Measurements from ENCODE around the gene AZU1.
"Not testable (repeated sequence)": the region's sequence is repeated elsewhere in the genome, so short reads cannot be mapped to it uniquely, and the experiment has no call there.

AZU1 gene

DNA sequence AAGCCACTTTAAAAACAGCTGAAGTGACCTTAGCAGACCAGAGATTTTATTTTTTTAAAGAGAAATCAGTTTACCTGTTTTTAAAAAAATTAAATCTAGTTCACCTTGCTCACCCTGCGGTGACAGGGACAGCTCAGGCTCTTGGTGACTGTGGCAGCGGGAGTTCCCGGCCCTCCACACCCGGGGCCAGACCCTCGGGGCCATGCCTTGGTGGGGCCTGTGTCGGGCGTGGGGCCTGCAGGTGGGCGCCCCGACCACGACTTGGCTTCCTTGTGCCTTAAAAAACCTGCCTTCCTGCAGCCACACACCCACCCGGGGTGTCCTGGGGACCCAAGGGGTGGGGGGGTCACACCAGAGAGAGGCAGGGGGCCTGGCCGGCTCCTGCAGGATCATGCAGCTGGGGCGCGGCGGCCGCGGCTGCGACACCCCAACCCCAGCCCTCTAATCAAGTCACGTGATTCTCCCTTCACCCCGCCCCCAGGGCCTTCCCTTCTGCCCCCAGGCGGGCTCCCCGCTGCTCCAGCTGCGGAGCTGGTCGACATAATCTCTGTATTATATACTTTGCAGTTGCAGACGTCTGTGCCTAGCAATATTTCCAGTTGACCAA, 16.7 kb upstream of the AZU1 start:
- no peak for DNase-seq

DNA sequence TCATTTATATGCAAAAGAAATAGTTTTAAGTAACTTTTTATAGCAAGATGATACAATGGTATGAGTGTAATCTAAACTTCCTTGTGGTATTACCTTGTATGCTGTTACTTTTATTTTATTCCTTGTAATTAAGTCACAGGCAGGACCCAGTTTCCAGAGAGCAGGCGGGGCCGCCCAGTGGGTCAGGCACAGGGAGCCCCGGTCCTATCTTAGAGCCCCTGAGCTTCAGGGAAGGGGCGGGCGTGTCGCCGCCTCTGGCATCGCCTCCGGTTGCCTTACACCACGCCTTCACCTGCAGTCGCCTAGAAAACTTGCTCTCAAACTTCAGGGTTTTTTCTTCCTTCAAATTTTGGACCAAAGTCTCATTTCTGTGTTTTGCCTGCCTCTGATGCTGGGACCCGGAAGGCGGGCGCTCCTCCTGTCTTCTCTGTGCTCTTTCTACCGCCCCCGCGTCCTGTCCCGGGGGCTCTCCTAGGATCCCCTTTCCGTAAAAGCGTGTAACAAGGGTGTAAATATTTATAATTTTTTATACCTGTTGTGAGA, 16.1 kb upstream of the AZU1 start:
- DNase-seq = no peak

GRCh38 chr19:812049-812746, 15.4 kb upstream of the AZU1 start:
- DNase-seq = no peak

DNA sequence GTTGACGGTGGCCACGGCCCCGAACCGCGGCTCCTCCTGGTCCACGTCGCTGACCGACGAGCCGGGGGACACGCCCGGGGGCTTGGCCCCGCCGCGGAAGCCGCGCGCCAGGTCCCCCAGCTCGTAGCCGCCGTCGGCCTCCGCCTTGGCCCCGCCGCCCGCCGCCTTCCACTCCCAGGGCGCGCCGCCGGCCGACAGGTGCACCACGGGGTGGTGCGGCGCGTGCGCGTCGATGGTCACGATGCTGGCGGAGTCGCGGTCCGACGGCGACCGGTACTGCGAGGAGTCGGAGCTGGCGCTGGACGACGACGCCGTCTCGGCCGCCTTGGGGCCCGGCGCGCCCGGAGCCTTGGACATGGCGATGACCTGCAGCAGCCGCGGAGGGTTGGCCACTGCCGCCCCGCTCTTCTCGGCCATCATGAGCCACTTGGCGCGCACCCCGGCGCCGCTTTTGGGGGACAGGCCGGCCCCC, 14.9 kb upstream of the AZU1 start:
- no peak for DNase-seq

DNA sequence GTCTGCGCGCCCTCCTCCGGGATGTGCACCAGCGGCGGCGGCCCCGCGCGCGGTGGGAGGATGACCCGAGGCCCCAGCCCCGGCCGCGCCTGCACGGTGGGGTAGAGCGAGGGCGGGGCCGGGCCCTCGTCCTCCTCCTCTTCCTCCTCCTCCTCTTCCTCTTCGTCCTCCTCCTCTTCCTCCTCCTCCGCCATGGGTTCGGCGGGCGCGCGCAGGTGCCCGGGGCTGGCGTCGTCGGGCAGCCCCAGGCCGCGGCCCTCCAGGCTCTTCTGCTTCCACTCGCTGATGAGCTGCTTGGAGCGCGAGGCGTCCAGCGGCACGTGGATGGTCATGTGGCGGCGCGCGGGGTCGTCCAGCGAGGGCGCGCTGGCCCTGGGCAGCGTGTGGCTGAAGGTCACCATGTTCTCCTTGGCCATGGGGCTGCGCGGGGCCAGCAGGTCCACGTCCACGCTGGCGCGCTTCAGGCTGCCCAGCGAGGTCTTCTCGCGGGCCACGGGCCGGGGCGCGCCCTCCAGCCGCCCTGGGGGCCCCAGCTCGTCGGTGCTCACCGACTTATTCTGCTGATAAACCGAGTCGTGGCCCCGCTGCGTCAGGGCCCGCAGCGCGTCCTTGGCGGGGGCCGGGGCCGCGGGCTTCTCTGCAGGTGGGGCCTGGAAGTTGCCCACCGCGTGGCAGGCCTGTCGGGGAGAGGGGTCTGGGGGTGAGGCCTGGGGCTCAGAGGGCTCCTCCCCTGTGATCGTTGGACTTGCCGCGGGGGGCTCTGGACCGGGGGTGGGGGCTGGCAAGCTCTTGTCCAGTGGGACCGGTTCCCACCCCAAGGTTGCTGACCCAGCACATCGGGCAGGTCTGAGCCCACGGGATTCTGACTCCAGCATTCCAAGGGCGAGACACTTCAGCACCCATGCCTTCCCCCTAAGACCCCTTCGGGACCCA, 14.2 kb upstream of the AZU1 start:
- DNase-seq = no peak

GRCh38 chr19:814152-815078, 13.2 kb upstream of the AZU1 start:
- DNase-seq = no peak

GRCh38 chr19:815079-815774, 12.4 kb upstream of the AZU1 start:
- DNase-seq = no peak

DNA sequence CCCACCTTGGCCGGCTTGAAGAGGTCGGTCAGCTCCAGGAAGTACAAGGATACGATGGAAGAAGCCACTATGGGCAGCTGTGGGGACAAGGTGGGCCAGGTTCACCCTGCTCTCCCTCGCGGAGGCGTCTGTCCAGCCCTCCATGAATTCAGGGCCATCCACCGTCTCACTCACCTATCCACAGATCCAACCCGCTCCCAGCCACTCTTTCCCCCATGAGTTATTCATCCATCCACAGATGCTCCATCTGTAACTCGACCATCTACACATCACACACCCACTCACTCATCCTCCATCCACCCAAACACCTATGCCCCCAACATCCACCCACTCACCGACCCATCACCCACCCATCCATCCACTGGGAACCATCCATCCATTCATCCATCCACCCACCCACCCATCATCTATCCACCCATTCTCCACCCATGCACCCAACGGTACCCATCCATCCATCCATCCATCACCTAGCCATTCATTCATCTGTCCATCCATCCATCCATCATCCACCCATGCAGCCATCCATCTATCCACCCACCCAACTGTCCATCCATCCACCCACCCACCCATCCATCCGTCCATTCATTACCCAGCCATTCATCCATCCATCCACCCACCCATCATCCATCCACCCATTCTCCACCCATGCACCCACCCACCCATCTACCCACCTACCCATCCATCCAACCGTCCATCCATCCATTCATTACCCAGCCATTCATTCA, 11.7 kb upstream of the AZU1 start:
- no peak for DNase-seq

DNA sequence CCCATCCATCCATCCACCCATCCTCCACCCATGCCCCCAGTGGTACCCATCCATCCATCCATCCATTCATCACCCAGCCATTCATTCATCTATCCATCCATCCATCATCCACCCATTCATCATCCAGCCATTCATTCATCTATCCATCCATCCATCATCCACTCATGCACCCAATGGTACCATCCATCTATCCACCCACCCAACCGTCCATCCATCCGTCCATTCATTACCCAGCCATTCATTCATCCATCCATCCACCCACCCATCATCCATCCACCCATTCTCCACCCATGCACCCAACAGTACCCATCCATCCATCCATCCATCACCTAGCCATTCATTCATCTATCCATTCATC, 11.2 kb upstream of the AZU1 start:
- no peak for DNase-seq

DNA sequence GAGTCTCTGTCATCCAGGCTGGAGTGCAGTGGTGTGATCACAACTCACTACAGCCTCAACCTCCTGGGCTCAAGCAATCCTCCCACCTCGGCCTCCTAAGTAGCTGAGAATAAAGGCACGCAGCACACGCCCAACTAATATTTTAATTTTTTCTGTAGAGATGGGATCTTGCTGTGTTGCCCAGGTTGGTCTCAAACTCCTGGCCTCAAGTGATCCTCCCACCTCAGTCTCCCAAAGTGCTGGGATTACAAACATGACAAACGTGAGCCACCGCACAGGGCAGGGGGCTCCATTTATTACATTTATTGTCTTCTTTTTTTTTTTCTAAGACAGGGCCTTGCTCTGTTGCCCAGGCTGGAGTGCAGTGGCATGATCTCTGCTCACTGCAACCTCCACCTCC, 7.4 kb upstream of the AZU1 start:
- DNase-seq = not testable (repeated sequence)

GRCh38 chr19:821231-821824, 6.3 kb upstream of the AZU1 start:
- no peak for DNase-seq

DNA sequence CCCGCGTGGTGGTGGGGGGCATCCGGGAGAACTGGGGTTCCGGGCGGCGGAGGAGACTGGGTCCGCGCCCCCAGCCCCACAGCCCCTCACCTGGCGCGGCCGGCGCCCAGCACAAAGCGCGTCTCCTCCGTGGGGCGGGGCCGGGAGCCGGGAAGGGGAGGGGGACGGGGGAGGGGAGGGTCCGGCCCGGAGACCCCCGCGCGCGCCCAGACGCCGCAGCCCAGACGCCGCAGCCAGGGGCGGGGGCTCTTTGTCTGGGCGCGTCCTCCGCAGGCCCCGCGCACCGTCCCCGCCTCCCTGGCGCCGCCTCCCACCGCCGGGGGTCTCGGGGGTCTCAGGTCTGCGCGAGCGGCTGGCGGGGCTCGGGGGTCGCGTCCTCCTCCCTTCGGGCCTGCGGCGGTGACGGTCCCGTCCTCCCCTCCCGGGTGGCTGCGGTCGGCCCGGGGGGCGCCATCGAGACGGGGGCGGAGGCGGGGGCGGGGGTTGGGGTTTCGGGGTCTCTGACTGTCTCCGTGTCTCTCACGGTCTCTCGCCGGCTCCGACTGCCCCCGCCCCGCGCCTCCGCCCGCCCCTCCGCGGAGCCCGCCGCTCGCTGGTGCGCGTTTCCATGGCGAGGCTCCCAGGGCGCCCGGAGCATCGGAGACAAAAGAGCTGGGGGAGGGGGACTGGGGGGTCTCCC, 5.7 kb upstream of the AZU1 start, which contains the start of gene PLPPR3:
PLPPR3 (minus strand) TSS at position 131 of the 679 bp plus-strand sequence. CDS start 396 bp downstream, outside the sequence.
- DNase-seq = no peak

- DNase-seq = no peak
Observed at GRCh38 chr19:823565-824121, 4.0 kb upstream of the AZU1 start.

- DNase-seq = no peak
Observed at GRCh38 chr19:824885-825284, 2.8 kb upstream of the AZU1 start.

GRCh38 chr19:825897-826644, 1.6 kb upstream of the AZU1 start:
- DNase-seq = no peak

DNA sequence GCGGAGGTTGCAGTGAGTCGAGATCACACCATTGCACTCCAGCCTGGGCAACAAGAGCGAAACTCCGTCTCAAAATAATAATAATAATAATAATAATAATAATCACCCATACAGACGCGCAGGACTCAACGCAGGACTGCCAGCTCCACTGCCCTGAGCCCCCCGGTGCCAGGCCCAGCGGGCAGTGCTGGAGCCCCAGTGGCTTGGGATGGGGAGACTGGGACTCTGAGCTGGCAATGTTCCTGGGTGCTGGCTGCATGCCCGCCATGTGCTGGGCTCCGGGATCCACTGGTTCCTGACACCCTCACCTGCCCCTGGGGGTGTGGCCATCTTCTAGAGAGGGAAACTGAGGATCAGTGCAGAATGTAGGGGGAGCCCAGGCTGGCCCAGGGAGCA, 325 bp upstream of the AZU1 start:
- no peak for DNase-seq

- no peak for DNase-seq
Observed at GRCh38 chr19:829129-829758, 1.6 kb downstream of the AZU1 start.

All from midbrain (tissue), 1 donor.